Coronary artery (tissue), 2 donors: ENCODE measurements around the gene CPNE4.

Experiments
- DNase-seq: peaks from one replicate; pipeline ENCODE4 v3.0.0-alpha.2; 2017; ENCODE audit warnings: low spot score
- H3K27ac ChIP-seq, 2 donors: fragments of 200-600 bp; sonication (generic); one replicate each; pipeline ENCODE4 v1.5.1; 2016 to 2019
- H3K4me3 ChIP-seq: fragments of 200-600 bp; sonication (generic); 2 replicates; pipeline ENCODE4 v1.5.1; 2016; ENCODE audit warnings: mild to moderate bottlenecking, moderate library complexity
- TF ChIP-seq, protein P1 (sequence below): fragments of 200-600 bp; sonication (generic); IDR thresholded peaks from one replicate; pipeline ENCODE4 v1.5.1; 2019; ENCODE audit warnings: antibody characterized with exemption

Gene CPNE4

DNA sequence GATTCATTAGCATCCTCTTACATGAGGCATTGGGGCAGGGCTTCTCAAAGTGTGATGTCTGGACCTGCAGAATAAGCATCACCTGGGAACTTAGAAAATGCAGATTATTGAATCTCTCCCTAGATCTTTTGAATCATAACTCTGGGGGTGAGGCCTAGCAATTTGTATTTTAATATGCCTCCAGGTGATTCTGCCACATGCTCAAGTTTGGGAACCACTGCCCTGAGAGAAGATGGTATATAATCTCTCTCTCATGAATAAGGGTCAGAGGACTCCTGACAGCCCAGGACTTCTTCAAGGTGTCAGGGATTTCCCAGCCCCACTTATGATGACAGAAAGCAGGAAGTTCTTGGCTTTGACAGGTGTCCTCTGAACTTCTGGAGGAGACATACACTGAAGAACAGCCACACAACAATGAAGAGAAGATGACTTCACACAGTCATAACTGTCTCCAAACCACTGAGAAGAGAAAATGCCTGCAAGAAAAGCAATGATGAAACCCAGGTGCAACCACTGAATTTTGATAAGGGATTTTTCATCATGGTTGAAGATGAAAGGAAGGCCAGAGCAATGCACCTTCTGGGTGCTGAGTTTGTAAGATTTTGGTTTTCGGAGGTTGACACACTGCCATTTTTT is 320.1 kb downstream of the CPNE4 start:
- no peak overlapping the region for H3K4me3 ChIP-seq
- TF ChIP-seq, protein P1, sequence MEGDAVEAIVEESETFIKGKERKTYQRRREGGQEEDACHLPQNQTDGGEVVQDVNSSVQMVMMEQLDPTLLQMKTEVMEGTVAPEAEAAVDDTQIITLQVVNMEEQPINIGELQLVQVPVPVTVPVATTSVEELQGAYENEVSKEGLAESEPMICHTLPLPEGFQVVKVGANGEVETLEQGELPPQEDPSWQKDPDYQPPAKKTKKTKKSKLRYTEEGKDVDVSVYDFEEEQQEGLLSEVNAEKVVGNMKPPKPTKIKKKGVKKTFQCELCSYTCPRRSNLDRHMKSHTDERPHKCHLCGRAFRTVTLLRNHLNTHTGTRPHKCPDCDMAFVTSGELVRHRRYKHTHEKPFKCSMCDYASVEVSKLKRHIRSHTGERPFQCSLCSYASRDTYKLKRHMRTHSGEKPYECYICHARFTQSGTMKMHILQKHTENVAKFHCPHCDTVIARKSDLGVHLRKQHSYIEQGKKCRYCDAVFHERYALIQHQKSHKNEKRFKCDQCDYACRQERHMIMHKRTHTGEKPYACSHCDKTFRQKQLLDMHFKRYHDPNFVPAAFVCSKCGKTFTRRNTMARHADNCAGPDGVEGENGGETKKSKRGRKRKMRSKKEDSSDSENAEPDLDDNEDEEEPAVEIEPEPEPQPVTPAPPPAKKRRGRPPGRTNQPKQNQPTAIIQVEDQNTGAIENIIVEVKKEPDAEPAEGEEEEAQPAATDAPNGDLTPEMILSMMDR = no peak
- no peak for DNase-seq
- no peak overlapping the region for H3K27ac ChIP-seq

- TF ChIP-seq, protein P1 = no peak
- Histone ChIP-seq H3K27ac (no peak overlapping the region), H3K4me3 (no peak overlapping the region)
- DNase-seq = no peak
Measured at GRCh38 chr3:131713416-131714123, 321.2 kb downstream of the CPNE4 start.

DNA sequence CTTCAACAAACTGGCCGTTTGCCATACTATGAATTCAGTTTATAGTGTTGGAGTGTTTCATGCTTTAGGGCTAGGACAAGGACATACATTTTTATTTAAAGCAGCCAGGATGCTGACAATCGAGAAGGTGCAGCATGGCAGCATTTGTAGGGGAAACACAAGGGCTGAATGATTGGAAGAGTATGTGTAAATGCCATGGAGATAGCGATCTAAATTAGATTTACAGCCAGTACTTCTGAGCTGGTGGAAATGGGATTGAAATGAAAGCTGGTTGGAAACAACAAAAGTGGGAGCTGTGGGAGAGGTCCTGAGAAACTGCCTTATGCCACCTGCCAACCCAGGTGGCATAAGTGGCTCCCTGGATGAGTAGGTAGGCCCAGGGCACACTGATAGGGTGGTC is 322.2 kb downstream of the CPNE4 start:
- no peak overlapping the region for H3K4me3 ChIP-seq
- TF ChIP-seq, protein P1 = no peak
- DNase-seq = no peak

DNA sequence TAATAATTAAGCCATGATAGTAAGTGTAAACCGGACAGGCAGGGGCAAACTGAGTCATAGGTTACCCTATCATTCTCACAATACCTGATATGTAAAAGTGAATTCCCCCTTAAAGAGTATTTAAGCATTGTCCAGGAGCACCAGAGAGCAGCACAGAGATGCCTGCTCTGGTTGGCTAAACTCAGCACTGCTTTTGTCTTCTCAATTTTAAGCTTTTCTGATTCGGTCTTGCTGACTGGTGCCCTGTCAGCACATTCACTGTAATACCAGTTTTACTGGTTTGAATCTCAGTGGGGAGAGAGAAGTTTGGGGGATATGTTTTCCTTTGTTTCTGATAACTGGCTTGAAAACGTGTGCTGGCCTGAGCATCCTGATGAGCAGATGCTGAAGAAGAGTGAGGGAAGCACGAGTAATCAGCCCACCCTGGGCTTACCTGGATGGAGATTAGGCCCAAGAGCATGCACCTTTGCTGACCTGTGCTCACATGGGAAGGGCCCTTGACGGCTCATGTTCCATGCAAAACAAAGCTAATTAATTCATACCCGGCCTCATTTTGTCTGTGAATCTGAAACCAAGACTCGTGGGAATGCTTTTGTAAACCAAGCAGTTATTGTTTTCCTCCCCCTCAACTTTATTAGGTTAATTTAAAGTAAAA is 323.6 kb downstream of the CPNE4 start:
- TF ChIP-seq, protein P1 = no peak
- Histone ChIP-seq H3K4me3 (no peak overlapping the region), H3K27ac (no peak overlapping the region)
- no peak for DNase-seq

More for the DNA sequence above, 322.2 kb downstream of the CPNE4 start:
- no peak overlapping the region for H3K27ac ChIP-seq

DNA sequence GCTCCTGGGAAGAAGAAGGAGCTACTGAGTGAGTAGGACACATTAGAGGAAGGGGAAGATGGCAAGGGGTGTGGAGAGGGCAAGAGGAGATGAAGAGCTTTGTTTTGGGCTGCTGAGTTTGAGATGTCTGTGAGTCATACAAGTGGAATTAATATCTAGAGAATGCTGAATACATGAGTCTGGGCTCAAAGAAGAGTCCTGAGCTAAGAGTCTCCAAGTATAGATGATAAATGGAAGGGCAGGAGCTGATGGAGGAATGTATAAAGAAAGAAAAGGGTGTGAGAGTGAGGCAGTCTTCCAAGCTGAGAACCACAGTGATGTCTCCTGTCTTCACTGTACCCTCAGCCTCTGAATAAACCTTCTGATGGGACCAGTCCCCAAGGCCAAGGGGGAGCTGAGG is 326.6 kb downstream of the CPNE4 start:
- no peak overlapping the region for H3K4me3 ChIP-seq
- H3K27ac ChIP-seq = no peak overlapping the region
- TF ChIP-seq, protein P1 = no peak
- no peak for DNase-seq

- TF ChIP-seq, protein P1 = no peak
- Histone ChIP-seq H3K27ac (no peak overlapping the region), H3K4me3 (no peak overlapping the region)
- no peak for DNase-seq
Measured at GRCh38 chr3:131705558-131706051, 329.2 kb downstream of the CPNE4 start.
